IPS-18c (cell line): Measurements from ENCODE around the gene RBMS3.

ENCODE experiments used
- H3K4me3 ChIP-seq: 2 replicates; pipeline ENCODE4 v1.7.0; 2013; ENCODE audit warnings: low read depth, mild to moderate bottlenecking, low read length, moderate library complexity; ENCODE audit not compliant: insufficient read depth
- H3K9me3 ChIP-seq: one replicate; pipeline ENCODE4 v1.6.1; 2013; ENCODE audit warnings: mild to moderate bottlenecking, low read length, moderate library complexity; ENCODE audit not compliant: control insufficient read depth, insufficient read depth

Gene RBMS3

GRCh38 chr3:29933802-29934490 is 653.1 kb downstream of the RBMS3 start:
- H3K9me3 ChIP-seq = no peaks in the 10 kb centered on the region
- no peak overlapping the region for H3K4me3 ChIP-seq

GRCh38 chr3:29934751-29935150 is 653.9 kb downstream of the RBMS3 start:
- Histone ChIP-seq H3K9me3 (no peaks in the 10 kb centered on the region), H3K4me3 (no peak overlapping the region)

- H3K9me3 ChIP-seq = no peaks in the 10 kb centered on the region
- H3K4me3 ChIP-seq = no peak overlapping the region
Observed at GRCh38 chr3:29936054-29936453, 655.2 kb downstream of the RBMS3 start.

- H3K4me3 ChIP-seq = no peak overlapping the region
- H3K9me3 ChIP-seq = no peaks in the 10 kb centered on the region
Observed at GRCh38 chr3:29936766-29937165, 655.9 kb downstream of the RBMS3 start.

- H3K9me3 ChIP-seq = no peaks in the 10 kb centered on the region
- H3K4me3 ChIP-seq = no peak overlapping the region
Observed at GRCh38 chr3:29937185-29937584, 656.3 kb downstream of the RBMS3 start.

- no peak overlapping the region for H3K4me3 ChIP-seq
Observed at GRCh38 chr3:29940759-29941323, 660.0 kb downstream of the RBMS3 start.

GRCh38 chr3:29942297-29942696 is 661.4 kb downstream of the RBMS3 start:
- Histone ChIP-seq H3K4me3 (no peak overlapping the region), H3K9me3 (no peaks in the 10 kb centered on the region)

More at GRCh38 chr3:29940759-29941323, 660.0 kb downstream of the RBMS3 start:
- H3K9me3 ChIP-seq = no peaks in the 10 kb centered on the region

- no peak overlapping the region for H3K4me3 ChIP-seq
- no peaks in the 10 kb centered on the region for H3K9me3 ChIP-seq
Observed at GRCh38 chr3:29949131-29949530, 668.3 kb downstream of the RBMS3 start.

- Histone ChIP-seq H3K9me3 (no peaks in the 10 kb centered on the region), H3K4me3 (no peak overlapping the region)
Observed at GRCh38 chr3:29949940-29950616, 669.2 kb downstream of the RBMS3 start.

GRCh38 chr3:29952431-29952830 is 671.6 kb downstream of the RBMS3 start:
- H3K9me3 ChIP-seq = no peaks in the 10 kb centered on the region
- no peak overlapping the region for H3K4me3 ChIP-seq

GRCh38 chr3:29955413-29955812 is 674.5 kb downstream of the RBMS3 start:
- H3K4me3 ChIP-seq = no peak overlapping the region
- H3K9me3 ChIP-seq = no peaks in the 10 kb centered on the region

GRCh38 chr3:29958816-29959215 is 677.9 kb downstream of the RBMS3 start:
- H3K9me3 ChIP-seq = no peaks in the 10 kb centered on the region
- no peak overlapping the region for H3K4me3 ChIP-seq

GRCh38 chr3:29971895-29972294 is 691.0 kb downstream of the RBMS3 start:
- no peak overlapping the region for H3K4me3 ChIP-seq
- H3K9me3 ChIP-seq = no peaks in the 10 kb centered on the region

- H3K4me3 ChIP-seq = no peak overlapping the region
Observed at GRCh38 chr3:29972320-29972993, 691.6 kb downstream of the RBMS3 start.

GRCh38 chr3:29973763-29974162 is 692.9 kb downstream of the RBMS3 start:
- Histone ChIP-seq H3K4me3 (no peak overlapping the region), H3K9me3 (no peaks in the 10 kb centered on the region)

More at GRCh38 chr3:29972320-29972993, 691.6 kb downstream of the RBMS3 start:
- no peaks in the 10 kb centered on the region for H3K9me3 ChIP-seq

GRCh38 chr3:29976871-29977270 is 696.0 kb downstream of the RBMS3 start:
- no peak overlapping the region for H3K4me3 ChIP-seq
- no peaks in the 10 kb centered on the region for H3K9me3 ChIP-seq

GRCh38 chr3:29977360-29977759 is 696.5 kb downstream of the RBMS3 start:
- no peaks in the 10 kb centered on the region for H3K9me3 ChIP-seq
- no peak overlapping the region for H3K4me3 ChIP-seq

- Histone ChIP-seq H3K4me3 (no peak overlapping the region), H3K9me3 (no peaks in the 10 kb centered on the region)
Observed at GRCh38 chr3:29978036-29978435, 697.2 kb downstream of the RBMS3 start.
